Sciatic nerve (tissue), 2 donors: ENCODE results near the gene ELFN2. TPM values are rescaled to one million over a fixed set of nuclear protein-coding genes. Genes with fewer than 3 reads are reported as not detected.
"Not testable (repeated sequence)": the region's sequence is repeated elsewhere in the genome, so short reads cannot be mapped to it uniquely, and the experiment has no call there.

Experiments used
- ATAC-seq: fragments of 200-7000 bp; cut with Tn5 transposase; one replicate; pipeline ENCODE4 v1.9.1; 2020; ENCODE audit warnings: mild to moderate bottlenecking, moderate library complexity
- DNase-seq: peaks from one replicate; pipeline ENCODE4 v3.0.0-alpha.2; 2020; ENCODE audit warnings: low spot score
- intact Hi-C: fragments of 100-400 bp; cut with DNase I; formaldehyde crosslinking; loops from one replicate; pipeline ENCODE4 v1.14.2; 2022
- total RNA-seq: library from RNA; stranded (reverse); fragmentation: NEBNext Ultra II Directional; extraction: Animal tissue kit (Norgen Biotek cat#: 25700); gene quantifications from one replicate; pipeline ENCODE4 v1.2.1, GENCODE V29; 2021
- donor health status: DM: no; HTN: no; CAD: no.
- donor health status: DM: no; HTN: no; CAD: no.

The ELFN2 gene
- total RNA-seq, result 5.9 TPM

GRCh38 chr22:37427135-37427710, at the start of gene ELFN2:
Gene ELFN2 (minus strand): TSS chr22:37427479. CDS start chr22:37375534, 51,945 bp downstream.
- DNase-seq (no peak), ATAC-seq (peak; percentile 27)
- intact Hi-C loops, result no loop called here

GRCh38 chr22:37476389-37477329, 49.4 kb upstream of the ELFN2 start:
- ATAC-seq (no peak), DNase-seq (no peak)
- intact Hi-C loops, result no loop called here

- intact Hi-C loops, result no loop called here
- DNase-seq, result no peak
- no peak for ATAC-seq
Measured at GRCh38 chr22:37474447-37475090, 47.3 kb upstream of the ELFN2 start.

GRCh38 chr22:37473437-37473946, 46.2 kb upstream of the ELFN2 start:
- DNase-seq (no peak), ATAC-seq (no peak)
- intact Hi-C loops, result no loop called here

- DNase-seq (no peak), ATAC-seq (no peak)
- intact Hi-C loops, result no loop called here
Measured at GRCh38 chr22:37472418-37473006, 45.2 kb upstream of the ELFN2 start.

- intact Hi-C loops, result no loop called here
- ATAC-seq, result no peak
Measured at GRCh38 chr22:37471727-37472417, 44.6 kb upstream of the ELFN2 start.

GRCh38 chr22:37470087-37470445, 42.8 kb upstream of the ELFN2 start:
- DNase-seq (no peak), ATAC-seq (no peak)
- intact Hi-C loops, result no loop called here

More at GRCh38 chr22:37471727-37472417, 44.6 kb upstream of the ELFN2 start:
- DNase-seq, result no peak

GRCh38 chr22:37469416-37470086, 42.3 kb upstream of the ELFN2 start:
- DNase-seq (no peak), ATAC-seq (no peak)
- intact Hi-C loops, result no loop called here

GRCh38 chr22:37468201-37468695, 41.0 kb upstream of the ELFN2 start:
- DNase-seq, ATAC-seq, intact Hi-C loops: not testable (repeated sequence)

GRCh38 chr22:37467391-37467955, 40.2 kb upstream of the ELFN2 start:
- no peak for DNase-seq
- intact Hi-C loops, result no loop called here
- ATAC-seq, result no peak

- intact Hi-C loops, result no loop called here
- no peak for ATAC-seq
- no peak for DNase-seq
Measured at GRCh38 chr22:37464181-37464580, 36.9 kb upstream of the ELFN2 start.

GRCh38 chr22:37462983-37463382, 35.7 kb upstream of the ELFN2 start:
- ATAC-seq, result peak; percentile 59
- intact Hi-C loops, result no loop called here
- no peak for DNase-seq

- DNase-seq, result no peak
- intact Hi-C loops, result no loop called here
- ATAC-seq, result no peak
Measured at GRCh38 chr22:37462436-37462835, 35.2 kb upstream of the ELFN2 start.

GRCh38 chr22:37461961-37462360, 34.7 kb upstream of the ELFN2 start:
- ATAC-seq (no peak), DNase-seq (no peak)
- intact Hi-C loops, result no loop called here

GRCh38 chr22:37460684-37461083, 33.4 kb upstream of the ELFN2 start:
- ATAC-seq (no peak), DNase-seq (no peak)
- intact Hi-C loops, result no loop called here

GRCh38 chr22:37459206-37459605, 31.9 kb upstream of the ELFN2 start:
- intact Hi-C loops, result loop anchor here (5.0 kb wide), 1 partner anchor 142 kb away; no protein-coding TSS in a partner anchor
- ATAC-seq (no peak), DNase-seq (no peak)

GRCh38 chr22:37457093-37457893, 30.0 kb upstream of the ELFN2 start:
- peak; percentile 85 for ATAC-seq
- peak; percentile 83 for DNase-seq
- intact Hi-C loops, result loop anchor here (5.0 kb wide), 1 partner anchor 140 kb away; no protein-coding TSS in a partner anchor
